Activated CD4-positive, alpha-beta T cell treated with anti-CD3 and anti-CD28 coated beads, Interleukin-2, amount 50 U/mL, for 4 hours (primary cell): Measurements from ENCODE around the gene CAMP.
A peak's percentile ranks its signal among the peaks of the same experiment; 100 is the strongest.
"Not testable (repeated sequence)": the region's sequence is repeated elsewhere in the genome, so short reads cannot be mapped to it uniquely, and the experiment has no call there.

Experiments
- DNase-seq, 2 experiments: peaks; one replicate each; pipeline ENCODE4 v3.0.0-alpha.2; 2020

Gene CAMP

DNA sequence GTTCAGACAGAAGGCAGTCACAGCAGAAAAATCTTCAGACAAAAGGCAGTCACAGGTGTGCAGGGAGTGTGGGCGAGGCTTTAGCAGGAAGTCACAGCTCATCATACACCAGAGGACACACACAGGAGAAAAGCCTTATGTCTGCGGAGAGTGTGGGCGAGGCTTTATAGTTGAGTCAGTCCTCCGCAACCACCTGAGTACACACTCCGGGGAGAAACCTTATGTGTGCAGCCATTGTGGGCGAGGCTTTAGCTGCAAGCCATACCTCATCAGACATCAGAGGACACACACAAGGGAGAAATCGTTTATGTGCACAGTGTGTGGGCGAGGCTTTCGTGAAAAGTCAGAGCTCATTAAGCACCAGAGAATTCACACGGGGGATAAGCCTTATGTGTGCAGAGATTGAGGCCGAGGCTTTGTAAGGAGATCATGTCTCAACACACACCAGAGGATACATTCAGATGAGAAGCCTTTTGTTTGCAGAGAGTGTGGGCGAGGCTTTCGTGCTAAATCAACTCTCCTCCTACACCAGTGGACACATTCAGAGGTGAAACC is 45.2 kb downstream of the CAMP start:
- DNase-seq: peak; percentile 86 to 90

DNA sequence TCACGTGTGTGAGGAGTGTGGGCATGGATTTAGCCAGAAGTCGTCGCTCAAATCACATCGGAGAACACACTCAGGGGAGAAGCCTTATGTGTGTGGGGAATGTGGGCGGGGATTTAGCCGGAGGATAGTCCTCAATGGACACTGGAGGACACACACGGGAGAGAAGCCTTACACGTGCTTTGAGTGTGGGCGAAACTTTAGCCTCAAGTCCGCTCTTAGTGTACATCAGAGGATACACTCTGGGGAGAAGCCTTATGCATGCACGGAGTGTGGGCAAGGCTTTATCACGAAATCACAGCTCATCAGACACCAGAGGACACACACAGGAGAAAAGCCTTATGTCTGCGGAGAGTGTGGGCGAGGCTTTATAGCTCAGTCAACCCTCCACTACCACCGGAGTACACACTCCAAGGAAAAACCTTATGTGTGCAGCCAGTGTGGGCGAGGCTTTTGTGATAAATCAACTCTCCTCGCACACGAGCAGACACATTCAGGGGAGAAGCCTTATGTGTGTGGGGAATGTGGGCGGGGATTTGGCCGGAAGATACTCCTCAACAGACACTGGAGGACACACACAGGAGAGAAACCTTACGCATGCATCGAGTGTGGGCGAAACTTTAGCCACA is 45.8 kb downstream of the CAMP start:
- peak; percentile 59 to 65 for DNase-seq

DNA sequence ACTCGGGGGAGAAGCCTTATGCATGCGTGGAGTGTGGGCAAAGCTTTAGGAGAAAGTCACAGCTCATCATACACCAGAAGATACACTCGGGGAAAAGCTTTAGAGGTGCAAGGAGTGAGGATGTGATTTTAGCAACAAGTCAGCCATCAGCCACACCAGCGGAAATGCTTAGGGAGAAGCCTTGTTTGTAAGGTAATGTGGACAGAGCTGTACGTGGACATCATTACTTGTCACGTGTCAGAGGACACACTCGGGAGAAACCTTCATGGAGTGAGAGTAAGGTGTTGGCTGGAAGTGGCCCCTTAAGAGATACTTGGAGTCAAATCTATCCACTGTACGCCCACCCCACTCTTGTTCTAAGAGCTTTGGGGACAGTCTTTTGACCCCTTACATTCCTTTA is 46.3 kb downstream of the CAMP start:
- no peak for DNase-seq

DNA sequence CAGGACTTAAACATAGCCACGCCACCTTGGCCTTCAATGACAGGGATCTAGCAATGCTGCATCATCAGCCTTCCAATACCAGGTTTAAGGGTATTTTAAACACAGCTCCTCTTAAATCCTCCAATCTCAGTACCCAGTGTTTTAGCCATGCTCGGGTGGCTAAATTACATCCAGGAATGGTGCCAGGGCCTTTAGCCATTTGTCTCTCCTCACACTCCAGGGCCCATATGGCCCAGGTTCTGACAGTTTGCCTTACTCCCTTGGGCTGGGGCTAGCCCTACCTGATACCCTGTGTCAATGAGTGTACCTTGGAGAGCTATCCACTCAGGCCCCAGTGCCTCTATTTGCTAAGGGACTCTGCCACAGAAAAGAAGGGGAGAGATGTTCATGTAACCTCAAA is 47.0 kb downstream of the CAMP start:
- no peak for DNase-seq

DNA sequence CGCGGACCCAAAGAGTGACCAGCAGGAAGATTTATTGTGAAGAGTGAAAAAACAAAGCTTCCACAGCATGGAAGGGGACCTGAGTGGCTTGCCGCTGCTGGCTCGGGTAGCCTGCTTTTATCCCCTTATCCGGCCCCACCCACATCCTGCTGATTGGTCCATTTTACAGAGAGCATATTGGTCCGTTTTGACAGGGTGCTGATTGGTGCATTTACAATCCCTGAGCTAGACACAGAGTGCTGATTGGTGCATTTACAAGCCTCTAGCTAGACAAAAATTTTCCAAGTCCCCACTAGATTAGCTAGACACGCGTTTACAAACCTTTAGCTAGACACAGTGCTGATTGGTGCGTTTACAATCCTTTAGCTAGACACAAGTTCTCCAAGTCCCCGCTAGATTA is 47.9 kb downstream of the CAMP start:
- not testable (repeated sequence) for DNase-seq

DNA sequence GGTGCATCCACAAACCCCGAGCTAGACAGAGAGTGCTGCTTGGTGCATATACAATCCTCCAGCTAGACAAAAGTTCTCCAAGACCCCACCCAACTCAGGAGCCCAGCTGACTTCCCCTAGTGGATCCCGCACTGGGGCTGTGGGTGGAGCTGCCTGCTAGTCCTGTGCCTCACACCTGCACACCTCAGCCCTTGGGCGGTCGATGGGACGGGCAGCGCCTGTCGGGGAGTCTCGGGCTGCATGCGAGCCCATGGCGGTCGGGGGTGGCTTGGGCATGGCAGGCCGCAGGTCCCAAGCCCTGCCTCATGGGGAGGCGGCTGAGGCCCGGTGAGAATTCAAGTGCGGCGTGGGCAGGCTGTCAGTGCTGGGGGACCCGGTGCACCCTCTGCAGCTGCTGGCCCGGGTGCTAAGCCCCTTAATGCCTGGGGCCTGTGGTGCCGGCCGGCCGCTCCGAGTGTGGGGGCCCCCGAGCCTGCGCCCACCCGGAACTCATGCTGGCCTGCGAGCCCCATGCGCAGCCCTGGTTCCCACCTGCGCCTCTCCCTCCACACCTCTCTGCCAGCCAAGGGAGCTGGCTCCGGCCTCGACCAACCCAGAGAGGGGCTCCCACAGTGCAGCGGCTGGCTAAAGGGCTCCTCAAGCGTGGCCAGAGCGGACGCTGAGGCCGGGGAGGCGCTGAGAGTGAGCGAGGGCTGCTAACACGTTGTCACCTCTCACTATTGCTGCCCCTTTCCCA is 48.6 kb downstream of the CAMP start:
- DNase-seq: no peak

DNA sequence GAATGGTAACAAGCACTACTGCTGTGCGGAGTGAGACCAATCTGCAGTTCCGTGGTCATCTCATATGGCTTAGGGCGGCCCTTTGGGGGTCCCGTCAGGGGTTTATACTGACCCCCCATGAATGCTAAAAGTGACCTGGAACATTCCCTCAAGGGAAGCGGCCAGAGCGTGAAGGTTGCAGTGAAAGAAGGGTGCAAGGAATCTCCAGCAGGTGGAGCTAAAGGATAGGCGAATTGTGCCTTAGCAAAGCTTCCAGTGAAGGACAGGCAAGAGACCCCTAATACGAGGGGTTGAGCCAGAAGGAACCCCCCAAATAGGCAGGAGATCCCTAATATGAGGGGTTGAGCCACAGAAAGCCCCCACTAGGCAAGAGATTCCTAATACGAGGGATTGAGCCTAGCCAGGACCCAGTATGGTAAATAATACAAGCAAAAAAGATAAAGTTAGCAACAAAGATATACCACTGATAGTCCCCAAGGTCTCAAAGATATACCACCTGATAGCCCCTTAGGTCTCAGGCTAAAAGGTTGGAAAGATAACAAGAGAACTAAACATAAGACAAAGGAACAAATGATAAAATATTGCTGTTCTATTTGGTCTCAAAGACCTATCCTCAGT is 50.4 kb downstream of the CAMP start:
- DNase-seq: peak; percentile 41 to 47

DNA sequence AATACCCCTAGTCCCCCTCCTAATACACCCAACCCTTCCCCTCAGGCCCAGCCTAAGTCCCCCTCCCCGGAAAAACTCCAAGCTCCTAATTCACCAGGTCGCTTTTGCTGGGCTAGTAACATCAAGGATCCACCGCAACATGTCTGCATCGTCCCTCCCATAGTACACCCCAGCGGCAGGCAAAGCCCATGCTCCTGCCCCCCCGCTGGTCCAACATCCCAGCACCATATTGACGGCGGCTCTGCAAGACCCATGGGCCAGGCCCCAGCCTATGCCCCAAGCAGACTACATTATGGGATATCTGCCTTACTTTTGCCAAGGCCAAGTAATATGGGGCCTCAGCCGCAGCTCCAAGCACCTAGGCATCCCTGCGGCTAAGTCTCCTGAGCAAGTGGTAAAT is 51.2 kb downstream of the CAMP start:
- DNase-seq: no peak
